OCI-LY3 (cell line): ENCODE measurements around the gene RBM14.

Experiments used
- H2AFZ ChIP-seq: fragments of 200-600, 300-600 bp; shearing (Covaris generic); 2 replicates; pipeline ENCODE4 v1.6.0; 2014; ENCODE audit warnings: antibody characterized with exemption, low read depth, low read length
- H3K27ac ChIP-seq: fragments of 200-600, 300-600 bp; sonication (generic); 2 replicates; pipeline ENCODE4 v1.5.1; 2014; ENCODE audit warnings: mild to moderate bottlenecking, low read length, moderate library complexity, mixed read lengths
- H3K27me3 ChIP-seq: fragments of 200-600, 300-600 bp; sonication (generic); 2 replicates; pipeline ENCODE4 v1.6.1; 2014; ENCODE audit warnings: low read depth, low read length, mixed read lengths
- H3K36me3 ChIP-seq: fragments of 200-600, 300-600 bp; sonication (generic); replicated peaks from 2 replicates; pipeline ENCODE3; 2014; ENCODE audit warnings: low read depth, low read length, mixed read lengths
- H3K4me1 ChIP-seq: fragments of 300-600, 200-600 bp; sonication (generic); 2 replicates; pipeline ENCODE4 v1.6.1; 2014; ENCODE audit warnings: low read length, mixed read lengths
- H3K4me2 ChIP-seq: fragments of 200-600, 300-600 bp; sonication (generic); 2 replicates; pipeline ENCODE4 v1.6.1; 2014; ENCODE audit warnings: low read length, mixed read lengths
- H3K4me3 ChIP-seq: fragments of 300-600, 200-600 bp; sonication (generic); 2 replicates; pipeline ENCODE4 v1.5.1; 2014; ENCODE audit warnings: antibody characterized with exemption, mild to moderate bottlenecking, low read length, moderate library complexity
- H3K79me2 ChIP-seq: fragments of 300-600, 200-600 bp; shearing (Covaris generic); 2 replicates; pipeline ENCODE4 v1.6.1; 2014; ENCODE audit warnings: mild to moderate bottlenecking, low read length, mixed read lengths
- H3K9ac ChIP-seq: fragments of 300-600, 200-600 bp; shearing (Covaris generic); 2 replicates; pipeline ENCODE4 v1.6.0; 2014; ENCODE audit warnings: mild to moderate bottlenecking, low read length, moderate library complexity
- H3K9me3 ChIP-seq: fragments of 200-600, 300-600 bp; shearing (Covaris generic); 2 replicates; pipeline ENCODE4 v1.6.1; 2014; ENCODE audit warnings: low read length, mixed read lengths; ENCODE audit not compliant: insufficient read depth
- H4K20me1 ChIP-seq: fragments of 200-600, 300-600 bp; sonication (generic); 2 replicates; pipeline ENCODE4 v1.6.1; 2016; ENCODE audit warnings: low read length, mixed read lengths; ENCODE audit not compliant: insufficient read depth
- EZH2phosphoT487 ChIP-seq: fragments of 200-600 bp; shearing (Covaris generic); IDR thresholded peaks from 2 replicates; pipeline ENCODE4 v1.6.1; 2018; ENCODE audit warnings: antibody characterized with exemption, mixed run types, low read depth
- TF ChIP-seq, protein P1 (sequence below): fragments of 200-600, 300-600 bp; sonication (generic); IDR thresholded peaks from 2 replicates; pipeline ENCODE4 v1.5.1; 2014; ENCODE audit warnings: antibody characterized with exemption, low read length, low read depth

The RBM14 gene

DNA sequence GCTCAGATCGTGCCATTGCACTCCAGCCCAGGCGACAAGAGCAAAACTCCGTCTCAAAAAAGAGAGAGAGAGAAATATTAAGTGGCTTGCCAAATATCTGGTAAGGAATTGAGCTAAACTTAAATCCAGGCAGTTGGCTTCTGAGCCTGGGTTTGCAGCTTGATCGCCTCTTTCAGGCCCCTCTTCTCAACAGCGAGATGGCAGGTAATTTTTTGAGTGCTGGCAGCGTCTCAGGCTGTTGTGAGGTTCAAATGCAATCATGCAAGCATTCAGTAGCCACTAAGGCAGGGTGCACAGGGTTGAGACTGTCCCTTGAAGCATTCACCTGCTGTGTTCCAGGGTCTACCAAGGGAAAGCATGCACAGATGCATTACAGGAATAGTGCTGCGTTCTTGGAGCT is 47.4 kb upstream of the RBM14 start:
- no peaks in the 10 kb centered on the region for H3K79me2 ChIP-seq
- no peak overlapping the region for H3K27ac ChIP-seq
- H3K27me3 ChIP-seq = 0 out of 2 replicates have a peak, but pooled peaks cover 5% of the 10 kb centered on the region
- no peak overlapping the region for H3K9ac ChIP-seq
- TF ChIP-seq, protein P1, sequence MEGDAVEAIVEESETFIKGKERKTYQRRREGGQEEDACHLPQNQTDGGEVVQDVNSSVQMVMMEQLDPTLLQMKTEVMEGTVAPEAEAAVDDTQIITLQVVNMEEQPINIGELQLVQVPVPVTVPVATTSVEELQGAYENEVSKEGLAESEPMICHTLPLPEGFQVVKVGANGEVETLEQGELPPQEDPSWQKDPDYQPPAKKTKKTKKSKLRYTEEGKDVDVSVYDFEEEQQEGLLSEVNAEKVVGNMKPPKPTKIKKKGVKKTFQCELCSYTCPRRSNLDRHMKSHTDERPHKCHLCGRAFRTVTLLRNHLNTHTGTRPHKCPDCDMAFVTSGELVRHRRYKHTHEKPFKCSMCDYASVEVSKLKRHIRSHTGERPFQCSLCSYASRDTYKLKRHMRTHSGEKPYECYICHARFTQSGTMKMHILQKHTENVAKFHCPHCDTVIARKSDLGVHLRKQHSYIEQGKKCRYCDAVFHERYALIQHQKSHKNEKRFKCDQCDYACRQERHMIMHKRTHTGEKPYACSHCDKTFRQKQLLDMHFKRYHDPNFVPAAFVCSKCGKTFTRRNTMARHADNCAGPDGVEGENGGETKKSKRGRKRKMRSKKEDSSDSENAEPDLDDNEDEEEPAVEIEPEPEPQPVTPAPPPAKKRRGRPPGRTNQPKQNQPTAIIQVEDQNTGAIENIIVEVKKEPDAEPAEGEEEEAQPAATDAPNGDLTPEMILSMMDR = no peak
- TF ChIP-seq EZH2phosphoT487 = no peak
- H3K4me1 ChIP-seq = no peaks in the 10 kb centered on the region
- H3K9me3 ChIP-seq = no peaks in the 10 kb centered on the region
- no peak overlapping the region for H3K4me3 ChIP-seq
- no peaks in the 10 kb centered on the region for H3K36me3 ChIP-seq
- H2AFZ ChIP-seq = no peak overlapping the region
- no peaks in the 10 kb centered on the region for H4K20me1 ChIP-seq
- no peak overlapping the region for H3K4me2 ChIP-seq

DNA sequence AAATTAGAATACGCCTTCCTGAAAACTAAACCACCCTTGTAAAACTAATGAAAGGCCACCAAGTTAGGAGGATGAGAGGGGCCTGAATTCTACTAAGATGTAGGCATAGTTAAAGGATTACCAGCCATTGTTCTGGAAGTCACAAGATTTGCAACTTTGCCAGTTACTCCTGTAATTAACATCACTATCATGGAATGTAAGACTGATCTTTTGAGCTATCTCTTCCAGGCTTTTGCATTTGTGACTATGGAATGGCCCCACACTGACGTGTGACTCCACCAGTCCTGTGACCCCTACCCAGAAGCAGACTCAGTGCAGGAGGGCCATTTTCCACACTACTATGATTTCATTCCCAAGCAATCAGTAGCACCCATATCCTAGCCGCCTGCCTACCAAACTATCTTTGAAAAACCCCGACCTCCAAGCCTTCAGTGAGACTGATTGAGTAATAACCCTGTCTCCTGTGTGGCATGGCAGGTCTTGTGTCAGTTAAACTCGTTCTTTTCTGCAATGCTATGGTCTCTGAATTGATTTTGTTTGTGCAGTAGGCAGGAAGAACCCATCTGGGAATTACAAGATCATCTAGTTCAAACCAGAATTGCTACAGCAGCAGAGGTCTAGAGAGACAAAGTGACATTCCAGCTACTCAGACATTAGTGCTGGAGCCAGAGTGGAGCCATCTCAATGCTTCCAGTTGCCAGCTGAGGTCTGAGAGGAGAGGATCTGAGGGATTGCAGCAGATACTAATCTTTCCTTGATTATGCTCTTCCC is 46.2 kb upstream of the RBM14 start:
- H3K9me3 ChIP-seq = no peaks in the 10 kb centered on the region
- H3K36me3 ChIP-seq = no peaks in the 10 kb centered on the region
- no peak overlapping the region for H3K9ac ChIP-seq
- no peak overlapping the region; the same call in 1 of the 2 replicates for H2AFZ ChIP-seq
- no peak overlapping the region for H3K4me3 ChIP-seq
- no peaks in the 10 kb centered on the region for H3K4me1 ChIP-seq
- 0 out of 2 replicates have a peak, but pooled peaks cover 5% of the 10 kb centered on the region for H3K27me3 ChIP-seq
- no peak overlapping the region for H3K27ac ChIP-seq
- H3K79me2 ChIP-seq = no peaks in the 10 kb centered on the region
- H3K4me2 ChIP-seq = no peak overlapping the region
- no peaks in the 10 kb centered on the region for H4K20me1 ChIP-seq
- TF ChIP-seq, protein P1 = no peak
- TF ChIP-seq EZH2phosphoT487 = no peak

DNA sequence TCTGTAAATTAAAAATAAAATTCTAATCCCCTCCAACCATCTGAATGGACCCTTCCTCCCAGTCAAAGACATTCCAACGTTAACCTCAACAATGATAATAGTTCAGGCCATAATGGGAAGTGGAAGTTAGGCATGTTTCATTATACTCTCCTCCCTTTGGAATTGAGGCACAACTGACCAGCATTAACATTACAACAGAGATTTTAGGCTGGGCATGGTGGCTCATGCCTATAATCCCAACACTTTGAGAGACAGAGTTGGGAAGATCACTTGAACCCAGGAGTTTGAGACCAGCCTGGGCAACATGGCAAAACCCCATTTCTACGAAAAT is 45.6 kb upstream of the RBM14 start:
- H3K79me2 ChIP-seq = no peaks in the 10 kb centered on the region
- H3K4me1 ChIP-seq = no peaks in the 10 kb centered on the region
- H3K27ac ChIP-seq = no peak overlapping the region
- H3K9ac ChIP-seq = no peak overlapping the region
- H3K4me3 ChIP-seq = no peak overlapping the region
- no peaks in the 10 kb centered on the region for H3K36me3 ChIP-seq
- no peak overlapping the region for H2AFZ ChIP-seq
- TF ChIP-seq, protein P1 = no peak
- TF ChIP-seq EZH2phosphoT487 = no peak
- 0 out of 2 replicates have a peak, but pooled peaks cover 5% of the 10 kb centered on the region for H3K27me3 ChIP-seq
- no peak overlapping the region for H3K4me2 ChIP-seq
- H3K9me3 ChIP-seq = no peaks in the 10 kb centered on the region
- no peaks in the 10 kb centered on the region for H4K20me1 ChIP-seq

DNA sequence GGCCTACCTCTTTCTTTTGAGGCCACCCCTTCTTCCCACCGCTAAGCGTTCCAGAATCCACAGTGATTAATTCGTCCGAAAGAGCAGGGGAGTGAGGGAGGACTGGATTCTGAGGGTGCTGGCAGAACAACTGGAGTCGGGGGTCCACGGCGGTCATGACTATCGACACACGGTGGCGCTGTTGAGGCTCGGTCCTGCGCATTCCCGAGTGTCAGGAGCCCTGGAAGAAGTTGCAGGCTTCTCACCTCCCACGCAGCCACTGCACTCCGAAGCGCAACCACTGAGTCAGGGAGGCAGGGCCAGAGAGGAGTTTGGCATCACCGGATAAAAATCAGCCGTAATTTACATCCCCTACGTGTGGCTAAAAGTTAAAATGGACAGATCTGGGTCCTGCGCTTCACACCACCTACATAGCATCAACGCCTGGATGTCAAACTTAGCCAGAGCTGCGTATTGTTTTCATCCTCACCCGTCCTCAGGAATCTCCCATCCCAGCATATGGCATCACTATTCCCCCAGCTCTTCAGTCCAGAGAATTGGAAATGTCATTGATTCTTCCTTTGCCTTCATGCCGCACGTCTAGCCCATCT is 37.3 kb upstream of the RBM14 start:
- Histone ChIP-seq H3K36me3 (no peaks in the 10 kb centered on the region), H4K20me1 (no peaks in the 10 kb centered on the region), H3K79me2 (no peaks in the 10 kb centered on the region), H3K27me3 (no peaks in the 10 kb centered on the region), H3K9me3 (peaks cover 5% of the 10 kb centered on the region; the same call in 1 of the 2 replicates), H3K4me2 (0 out of 2 replicates have a peak overlapping the region, but pooled peaks have one; percentile 3), H2AFZ (no peak overlapping the region), H3K9ac (no peak overlapping the region), H3K4me1 (no peaks in the 10 kb centered on the region), H3K4me3 (no peak overlapping the region), H3K27ac (no peak overlapping the region)
- TF ChIP-seq EZH2phosphoT487 = no peak
- TF ChIP-seq, protein P1 = peak; percentile 85
